Non-pigmented ciliary epithelial cell (primary cell): Measurements from ENCODE around the gene EEF1AKMT2.

Source experiments
- DNase-seq: peaks from one replicate; pipeline ENCODE4 v3.0.0-alpha.2; 2010; ENCODE audit warnings: low read depth

Gene EEF1AKMT2

GRCh38 chr10:124737221-124737620 lies 54.5 kb downstream of the EEF1AKMT2 start:
- no peak for DNase-seq

GRCh38 chr10:124736491-124737136 lies 55.1 kb downstream of the EEF1AKMT2 start:
- no peak for DNase-seq

DNA sequence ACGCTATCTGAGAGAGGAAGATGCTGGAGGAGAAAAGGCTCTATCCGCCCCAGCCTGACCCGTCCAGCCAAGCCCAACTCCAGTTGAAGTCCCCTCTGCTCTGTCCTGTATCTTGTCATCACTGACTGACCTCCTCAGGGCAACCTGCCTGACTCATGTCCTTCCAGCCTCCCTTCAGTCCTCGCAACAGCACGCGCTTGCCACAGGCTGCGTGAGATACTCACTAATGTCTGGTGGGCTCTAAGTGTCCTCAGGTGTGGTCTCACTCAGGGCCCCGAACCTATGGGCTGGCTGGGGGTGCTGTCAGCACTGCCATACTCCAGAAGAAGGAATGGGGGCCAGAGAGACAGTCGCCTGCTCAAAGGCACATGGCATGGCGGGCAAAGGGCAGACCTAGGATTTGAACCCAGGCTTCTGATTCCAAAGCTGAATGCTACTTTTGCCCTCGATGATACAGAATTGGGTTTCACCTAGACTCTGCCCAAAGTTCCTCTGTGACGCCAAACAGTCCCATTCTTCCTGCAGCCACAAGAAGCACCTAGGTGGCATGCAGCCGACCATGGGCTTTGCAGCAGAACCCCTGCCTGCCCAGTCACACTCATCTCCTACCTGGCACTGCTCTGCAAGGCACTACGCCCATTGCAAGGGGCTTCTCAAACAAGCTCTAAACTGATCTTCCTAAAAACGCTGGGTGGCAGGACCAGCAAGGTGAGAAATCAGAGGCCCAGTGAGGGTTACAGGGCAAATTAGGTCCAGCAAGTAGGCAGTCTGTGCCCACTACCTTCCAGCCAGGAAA lies 56.0 kb downstream of the EEF1AKMT2 start:
- no peak for DNase-seq

GRCh38 chr10:124734311-124735166 lies 57.1 kb downstream of the EEF1AKMT2 start:
- no peak for DNase-seq

GRCh38 chr10:124733571-124734245 lies 58.0 kb downstream of the EEF1AKMT2 start:
- no peak for DNase-seq

DNA sequence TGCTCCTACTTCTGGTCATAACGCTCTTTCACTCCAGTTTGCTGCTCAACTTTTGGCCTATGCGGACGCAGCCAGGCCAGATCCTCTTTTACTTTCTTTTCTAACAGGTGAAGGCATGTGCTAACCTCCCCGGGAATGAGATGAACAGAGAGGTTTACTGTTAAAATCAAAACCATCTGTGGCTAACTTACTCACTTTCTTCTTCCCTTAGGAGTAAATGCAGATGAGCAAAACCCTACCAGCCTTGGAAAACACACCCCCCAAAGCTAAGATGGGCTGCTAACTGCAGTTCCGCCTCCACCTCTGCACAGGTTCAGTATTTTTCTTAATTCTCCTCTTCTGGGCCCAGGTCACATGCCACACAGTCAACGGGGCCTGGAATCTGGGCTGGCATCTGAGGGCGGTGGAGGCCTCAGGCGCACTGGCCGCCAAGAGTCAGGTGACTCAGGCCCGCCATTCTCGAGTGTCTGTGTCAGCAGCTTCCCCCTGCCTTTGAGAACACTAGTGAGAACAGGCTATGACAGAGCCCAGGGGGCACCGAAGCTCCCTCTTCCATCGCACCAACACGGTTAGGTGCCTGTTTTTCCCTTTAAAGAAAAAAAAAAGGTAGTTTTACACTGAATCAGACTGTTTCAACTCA lies 58.6 kb downstream of the EEF1AKMT2 start:
- DNase-seq, result no peak

- DNase-seq, result no peak
These were observed 60.1 kb downstream of the EEF1AKMT2 start for GRCh38 chr10:124731551-124731950.

DNA sequence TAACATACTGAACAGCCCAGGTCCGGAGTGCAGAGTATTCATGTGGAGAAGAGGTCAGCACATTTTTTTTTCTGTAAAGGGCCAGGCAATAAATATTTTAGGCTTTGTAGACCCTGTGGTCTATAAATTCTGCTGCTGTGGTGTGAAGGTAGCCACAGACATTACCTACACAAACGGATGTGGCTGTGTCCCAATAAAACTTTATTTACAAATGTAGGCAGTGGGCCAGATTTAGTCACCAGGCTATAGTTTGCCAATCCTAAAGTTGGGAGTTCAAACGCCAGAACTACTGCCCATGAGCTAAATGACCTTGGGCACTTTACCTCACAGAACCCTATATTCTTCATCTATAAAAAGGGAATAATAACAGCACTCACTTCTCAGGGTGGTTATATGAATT lies 60.9 kb downstream of the EEF1AKMT2 start:
- DNase-seq, result no peak

DNA sequence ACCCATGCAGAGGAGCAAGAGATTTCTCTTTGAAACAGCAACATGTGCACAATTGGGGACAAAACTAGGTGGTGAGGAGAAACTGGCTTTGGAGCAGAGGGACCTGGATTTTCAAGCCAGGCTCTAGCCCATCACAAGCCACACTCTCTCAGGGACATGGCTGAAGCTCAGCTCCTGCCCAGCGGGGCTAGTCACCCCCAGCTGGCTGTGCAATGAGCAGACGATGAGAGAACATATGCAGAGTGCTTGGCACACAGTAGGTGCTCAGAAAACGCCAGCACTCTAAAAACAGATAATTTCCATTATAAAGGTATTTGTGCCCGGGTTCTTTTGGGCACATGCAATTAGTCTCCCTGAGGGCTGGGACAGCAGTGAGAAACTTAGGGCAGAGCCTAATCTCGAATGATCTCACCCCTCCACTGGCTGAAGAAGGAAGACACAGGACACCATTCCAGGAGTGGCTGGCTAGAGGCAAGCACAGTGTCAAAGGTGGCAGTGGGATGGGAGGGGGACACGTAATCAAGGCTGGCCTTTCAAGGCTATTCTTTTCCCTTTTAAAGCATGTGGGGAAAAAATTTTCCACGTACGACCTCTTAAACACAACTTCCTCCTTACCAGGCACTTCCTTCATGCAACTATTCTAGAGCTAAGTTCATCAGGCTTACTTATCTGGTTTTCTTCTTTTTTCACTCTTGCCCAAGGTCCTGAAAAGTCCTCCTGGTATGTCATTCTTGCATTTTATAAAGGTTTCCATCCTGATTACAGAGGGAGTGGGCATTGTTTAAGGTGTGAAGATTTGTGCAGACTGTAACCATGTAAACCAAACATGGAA lies 62.6 kb downstream of the EEF1AKMT2 start:
- no peak for DNase-seq

- DNase-seq, result no peak
These were observed 63.4 kb downstream of the EEF1AKMT2 start for GRCh38 chr10:124728071-124728829.

- DNase-seq, result no peak
These were observed 64.2 kb downstream of the EEF1AKMT2 start for GRCh38 chr10:124727361-124727960.

- no peak for DNase-seq
These were observed 65.9 kb downstream of the EEF1AKMT2 start for GRCh38 chr10:124725791-124726190.

GRCh38 chr10:124725171-124725631 lies 66.5 kb downstream of the EEF1AKMT2 start:
- DNase-seq, result no peak

DNA sequence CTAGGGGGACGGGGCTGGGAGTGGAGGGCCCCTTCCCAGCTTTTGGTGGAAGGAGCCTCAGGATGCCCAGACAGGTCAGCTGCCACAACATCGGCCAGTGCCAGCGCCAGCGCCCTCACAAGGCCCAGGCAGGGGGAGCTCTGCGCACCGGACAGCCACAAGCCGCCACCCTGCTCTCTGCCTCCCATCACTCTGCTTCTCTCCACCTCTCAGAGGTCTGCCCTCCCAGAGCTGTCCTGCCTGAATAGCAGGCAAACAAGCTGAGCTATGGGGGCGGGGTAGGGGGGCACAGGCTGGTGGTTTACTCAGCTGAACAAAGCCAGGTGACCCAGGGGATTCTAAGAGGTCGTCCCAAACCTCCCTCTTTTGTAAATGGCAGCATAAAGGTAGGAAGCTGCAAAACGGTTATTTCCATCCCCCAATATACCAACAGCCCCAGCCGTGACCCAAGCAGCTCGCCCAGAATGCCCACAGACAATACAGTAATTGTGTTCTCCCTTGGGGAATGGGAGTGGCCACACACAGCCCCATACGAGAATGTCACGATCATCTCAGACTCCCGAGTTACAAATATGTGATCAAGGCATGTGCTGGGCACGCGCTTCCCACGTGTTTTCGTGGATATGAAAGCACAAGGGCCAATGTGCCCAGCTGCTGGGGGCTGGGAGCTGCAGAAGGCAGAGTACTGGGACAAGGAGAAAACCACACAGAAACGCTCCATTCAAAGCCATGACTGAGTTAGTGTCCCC lies 67.2 kb downstream of the EEF1AKMT2 start:
- no peak for DNase-seq

DNA sequence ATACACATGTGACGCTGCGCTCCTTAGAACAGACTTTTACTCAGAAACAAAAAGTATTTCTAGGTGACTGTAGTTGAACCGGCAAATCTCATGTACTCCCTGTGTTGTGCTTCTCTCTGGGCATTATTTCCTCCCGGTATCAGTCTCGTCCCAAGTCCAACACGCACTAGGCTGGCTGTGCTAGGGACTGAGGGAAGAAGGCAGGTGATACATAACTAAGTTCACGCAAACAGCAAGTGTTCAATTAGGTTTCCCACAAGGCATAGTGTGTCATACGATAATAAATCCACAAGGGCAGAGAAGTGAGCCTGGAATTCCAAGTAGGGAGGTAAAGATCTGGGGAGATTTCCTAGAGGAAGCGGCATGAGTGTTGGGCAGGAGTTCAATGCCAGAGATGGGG lies 67.9 kb downstream of the EEF1AKMT2 start:
- no peak for DNase-seq

- DNase-seq, result no peak
These were observed 68.6 kb downstream of the EEF1AKMT2 start for GRCh38 chr10:124722798-124723783.

GRCh38 chr10:124721330-124722045 lies 70.2 kb downstream of the EEF1AKMT2 start:
- no peak for DNase-seq
